H9 (cell line): ENCODE measurements around the gene PIAS1. TPM values are rescaled to one million over a fixed set of nuclear protein-coding genes. Genes with fewer than 3 reads are reported as not detected.

Experiments
- DNase-seq: peaks from one replicate; pipeline ENCODE4 v3.0.0-alpha.2; 2017
- H2AFZ ChIP-seq: one replicate; pipeline ENCODE4 v1.6.1; 2013; ENCODE audit warnings: mild to moderate bottlenecking, low read length, control low read depth, moderate library complexity
- H2AK5ac ChIP-seq: 2 replicates; pipeline ENCODE4 v1.6.1; 2013; ENCODE audit warnings: low read length, control low read depth, mixed read lengths; ENCODE audit not compliant: insufficient read length
- H2BK120ac ChIP-seq: one replicate; pipeline ENCODE4 v1.6.1; 2013; ENCODE audit warnings: low read depth, mild to moderate bottlenecking, low read length, control low read depth, inconsistent platforms; ENCODE audit not compliant: poor library complexity, severe bottlenecking
- H2BK12ac ChIP-seq: 2 replicates; pipeline ENCODE4 v1.6.1; 2013; ENCODE audit warnings: low read length, control low read depth, mixed read lengths, low read depth; ENCODE audit not compliant: insufficient read length
- H2BK15ac ChIP-seq: 2 replicates; pipeline ENCODE4 v1.6.1; 2013; ENCODE audit warnings: low read depth, low read length, control low read depth
- H2BK20ac ChIP-seq: one replicate; pipeline ENCODE4 v1.6.1; 2013; ENCODE audit warnings: low read depth, mild to moderate bottlenecking, low read length, control low read depth, inconsistent platforms; ENCODE audit not compliant: poor library complexity, severe bottlenecking
- H2BK5ac ChIP-seq: 2 replicates; pipeline ENCODE4 v1.6.1; 2013; ENCODE audit warnings: low read length, control low read depth, mixed read lengths; ENCODE audit not compliant: insufficient read length
- H3K14ac ChIP-seq: 2 replicates; pipeline ENCODE4 v1.6.1; 2013; ENCODE audit warnings: low read length, control low read depth; ENCODE audit not compliant: insufficient read depth
- H3K18ac ChIP-seq: 2 replicates; pipeline ENCODE4 v1.6.1; 2013; ENCODE audit warnings: low read depth, mild to moderate bottlenecking, mixed read lengths, low read length, control low read depth; ENCODE audit not compliant: insufficient read length
- H3K23ac ChIP-seq: 2 replicates; pipeline ENCODE4 v1.6.1; 2013; ENCODE audit warnings: low read length, control low read depth, mixed read lengths, low read depth; ENCODE audit not compliant: insufficient read length
- H3K23me2 ChIP-seq: 2 replicates; pipeline ENCODE4 v1.6.1; 2013; ENCODE audit warnings: low read depth, mild to moderate bottlenecking, mixed read lengths, low read length, control low read depth; ENCODE audit not compliant: insufficient read length, poor library complexity, severe bottlenecking
- H3K27ac ChIP-seq: 2 replicates; pipeline ENCODE4 v1.5.1; 2013; ENCODE audit warnings: low read length, control low read depth, mixed read lengths, low read depth; ENCODE audit not compliant: insufficient read length
- H3K27me3 ChIP-seq: 2 replicates; pipeline ENCODE4 v1.6.1; 2013; ENCODE audit warnings: low read length, control low read depth, inconsistent platforms; ENCODE audit not compliant: insufficient read depth
- H3K4ac ChIP-seq: 2 replicates; pipeline ENCODE4 v1.6.1; 2013; ENCODE audit warnings: low read depth, mild to moderate bottlenecking, control low read depth, inconsistent platforms, low read length, moderate library complexity
- H3K4me1 ChIP-seq: 2 replicates; pipeline ENCODE4 v1.6.1; 2013; ENCODE audit warnings: low read length, control low read depth, inconsistent platforms; ENCODE audit not compliant: insufficient read depth
- H3K4me2 ChIP-seq: 2 replicates; pipeline ENCODE4 v1.6.1; 2013; ENCODE audit warnings: low read length, control low read depth, mixed read lengths; ENCODE audit not compliant: insufficient read length, insufficient read depth
- H3K56ac ChIP-seq: 2 replicates; pipeline ENCODE4 v1.6.1; 2013; ENCODE audit warnings: low read depth, mild to moderate bottlenecking, mixed read lengths, low read length, control low read depth; ENCODE audit not compliant: insufficient read length
- H3K79me1 ChIP-seq: 2 replicates; pipeline ENCODE4 v1.6.1; 2013; ENCODE audit warnings: low read depth, mild to moderate bottlenecking, moderate library complexity, low read length, control low read depth, inconsistent platforms; ENCODE audit not compliant: insufficient read depth, poor library complexity, severe bottlenecking
- H3K79me2 ChIP-seq: 2 replicates; pipeline ENCODE4 v1.6.1; 2013; ENCODE audit warnings: low read length, control low read depth, inconsistent platforms; ENCODE audit not compliant: insufficient read depth
- H3K9ac ChIP-seq: 2 replicates; pipeline ENCODE4 v1.6.1; 2013; ENCODE audit warnings: low read length, control low read depth, mixed read lengths; ENCODE audit not compliant: insufficient read length; ENCODE audit errors: extremely low read depth
- H3K9me3 ChIP-seq: one replicate; pipeline ENCODE4 v1.6.1; 2013; ENCODE audit warnings: low read depth, low read length, inconsistent platforms; ENCODE audit not compliant: control insufficient read depth
- H3T11ph ChIP-seq: one replicate; pipeline ENCODE4 v1.6.1; 2013; ENCODE audit warnings: mild to moderate bottlenecking, low read length, control low read depth, inconsistent platforms
- H4K20me1 ChIP-seq: one replicate; pipeline ENCODE4 v1.6.1; 2013; ENCODE audit not compliant: control insufficient read depth, insufficient read length, insufficient read depth
- H4K5ac ChIP-seq: 2 replicates; pipeline ENCODE4 v1.6.1; 2013; ENCODE audit warnings: low read depth, mild to moderate bottlenecking, mixed read lengths, low read length, control low read depth; ENCODE audit not compliant: insufficient read length
- H4K8ac ChIP-seq: replicated peaks from 2 replicates; pipeline ENCODE4 v1.6.1; 2013; ENCODE audit warnings: low read length, control low read depth, mixed read lengths, low read depth; ENCODE audit not compliant: insufficient read length
- H4K91ac ChIP-seq: 2 replicates; pipeline ENCODE4 v1.6.1; 2013; ENCODE audit warnings: low read depth, mild to moderate bottlenecking, moderate library complexity, mixed read lengths, low read length, control low read depth; ENCODE audit not compliant: insufficient read length
- H3K27ac Mint-ChIP-seq, 3 experiments: 2 replicates in 2 of 3; 3 replicates in 1 of 3; pipeline ENCODE4 v1.8.0; 2020 to 2021; ENCODE audit warnings: mixed read lengths in 3 of 3, mild to moderate bottlenecking in 1 of 3, moderate library complexity in 1 of 3
- H3K27me3 Mint-ChIP-seq: 2 replicates; pipeline ENCODE4 v1.8.0; 2021; ENCODE audit warnings: low read depth, mild to moderate bottlenecking, moderate library complexity, mixed read lengths
- H3K36me3 Mint-ChIP-seq, 3 experiments: 2 replicates in 2 of 3; 3 replicates in 1 of 3; pipeline ENCODE4 v1.8.0; 2020 to 2021; ENCODE audit warnings: low read depth in 3 of 3, mixed read lengths in 3 of 3; ENCODE audit not compliant: insufficient read depth in 1 of 3
- H3K4me1 Mint-ChIP-seq, 2 experiments: 2 replicates each; pipeline ENCODE4 v1.8.0; 2020; ENCODE audit warnings: mixed read lengths in 2 of 2
- H3K4me3 Mint-ChIP-seq, 2 experiments: 2 replicates in 1 of 2; 3 replicates in 1 of 2; pipeline ENCODE4 v1.8.0; 2020 to 2021; ENCODE audit warnings: mild to moderate bottlenecking in 2 of 2, mixed read lengths in 2 of 2, moderate library complexity in 1 of 2
- H3K9me3 Mint-ChIP-seq, 2 experiments: 2 replicates in 1 of 2; 3 replicates in 1 of 2; pipeline ENCODE4 v1.8.0; 2020; ENCODE audit warnings: mild to moderate bottlenecking in 2 of 2, mixed read lengths in 2 of 2, moderate library complexity in 1 of 2
- whole genome bisulfite sequencing: extraction: QIAGEN DNeasy Blood & Tissue Kit; methylation state at CpG from one replicate; pipeline ENCODE4 v1.1.7; 2013; ENCODE audit warnings: missing lambda C conversion rate, low lambda C conversion rate, mixed read lengths; ENCODE audit not compliant: insufficient read length; ENCODE audit errors: extremely low coverage; 5-methylcytosine and 5-hydroxymethylcytosine counted together
- total RNA-seq: library from RNA; stranded (reverse); gene quantifications from 2 replicates; pipeline ENCODE4 v1.2.1, GENCODE V29; 2021
- TF ChIP-seq, protein P1 (sequence below): fragments of 200-600 bp; sonication (generic); conservative IDR thresholded peaks from 3 replicates; pipeline ENCODE4 v1.8.0; 2021; ENCODE audit warnings: antibody characterized with exemption, mild to moderate bottlenecking

The PIAS1 gene
- total RNA-seq, 1 experiment from 2014 or later, result 31.1 TPM

DNA sequence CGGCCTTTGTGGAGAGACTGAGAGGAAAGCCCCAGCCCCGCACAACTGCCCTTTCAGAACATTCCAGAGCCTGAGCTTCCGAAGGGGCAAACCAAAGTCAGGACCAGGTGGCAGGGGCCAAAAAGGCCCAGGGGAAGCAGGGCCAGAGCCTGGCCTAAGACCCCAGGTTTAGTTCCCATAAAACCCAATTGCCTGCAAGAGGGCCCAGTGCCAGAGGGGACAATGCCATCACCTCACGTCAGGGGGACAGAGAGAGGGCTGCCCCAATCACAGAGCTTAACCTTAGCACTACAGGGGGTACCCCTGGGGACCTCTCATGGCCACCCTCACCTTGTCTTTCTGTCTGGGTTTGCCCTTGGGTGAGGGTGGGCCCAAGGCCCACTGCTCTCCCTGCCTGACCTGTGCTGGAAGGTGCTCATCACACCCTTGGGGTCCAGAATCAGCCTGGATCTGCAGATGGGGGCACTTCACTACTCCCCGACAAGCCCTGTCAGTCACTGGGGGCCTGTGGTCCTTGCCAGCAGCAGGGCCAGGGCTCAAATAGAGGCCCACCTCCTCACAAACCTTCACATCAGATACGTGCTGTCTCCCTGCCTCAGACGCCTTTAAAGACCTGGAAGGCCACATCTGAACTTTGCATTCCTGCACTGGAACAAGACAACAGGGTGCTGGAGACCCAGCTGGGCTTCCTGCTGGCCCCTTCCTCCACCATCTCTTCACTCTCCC, 147.2 kb downstream of the PIAS1 start:
- H3T11ph ChIP-seq, result no peak overlapping the region
- H2BK5ac ChIP-seq, result no peak overlapping the region
- no peaks in the 10 kb centered on the region for H3K79me2 ChIP-seq
- no peak overlapping the region for H4K5ac ChIP-seq
- H3K4me1 ChIP-seq, result peaks cover 6% of the 10 kb centered on the region
- Mint-ChIP-seq H3K9me3 (no peaks in the 10 kb centered on the region), H3K4me1 (peaks cover 32 to 48% of the 10 kb centered on the region in 2 experiments), H3K27me3 (no peaks in the 10 kb centered on the region; the same call in none of the 2 replicates), H3K27ac (peak overlapping the region; percentile 26 to 87 (median 28); a peak in 5 of 7 replicates), H3K36me3 (peaks cover 0 to 13% (median 4%) of the 10 kb centered on the region in 3 experiments; a peak in 5 of 7 replicates), H3K4me3 (no peak overlapping the region; a peak in 1 of 5 replicates)
- no peak overlapping the region for H2AFZ ChIP-seq
- no peak overlapping the region for H2BK12ac ChIP-seq
- H4K8ac ChIP-seq, result no peak overlapping the region
- no peak overlapping the region for H3K9ac ChIP-seq
- H2BK15ac ChIP-seq, result no peak overlapping the region
- no peak overlapping the region for H3K4me2 ChIP-seq
- H2BK20ac ChIP-seq, result no peak overlapping the region
- no peaks in the 10 kb centered on the region for H4K20me1 ChIP-seq
- no peak overlapping the region for H2BK120ac ChIP-seq
- H3K56ac ChIP-seq, result no peak overlapping the region
- no peak for DNase-seq
- H3K18ac ChIP-seq, result no peak overlapping the region
- no peaks in the 10 kb centered on the region for H3K23me2 ChIP-seq
- H3K23ac ChIP-seq, result no peak overlapping the region
- no CpG with 5 or more reads among the region's 7 CpGs for WGBS
- no peak overlapping the region for H3K27ac ChIP-seq
- H3K4ac ChIP-seq, result no peak overlapping the region
- no peak overlapping the region; the same call in 1 of the 2 replicates for H3K14ac ChIP-seq
- H3K27me3 ChIP-seq, result no peaks in the 10 kb centered on the region
- H4K91ac ChIP-seq, result no peak overlapping the region
- H3K79me1 ChIP-seq, result no peaks in the 10 kb centered on the region
- H2AK5ac ChIP-seq, result no peak overlapping the region
- H3K9me3 ChIP-seq, result no peaks in the 10 kb centered on the region
- TF ChIP-seq, protein P1, sequence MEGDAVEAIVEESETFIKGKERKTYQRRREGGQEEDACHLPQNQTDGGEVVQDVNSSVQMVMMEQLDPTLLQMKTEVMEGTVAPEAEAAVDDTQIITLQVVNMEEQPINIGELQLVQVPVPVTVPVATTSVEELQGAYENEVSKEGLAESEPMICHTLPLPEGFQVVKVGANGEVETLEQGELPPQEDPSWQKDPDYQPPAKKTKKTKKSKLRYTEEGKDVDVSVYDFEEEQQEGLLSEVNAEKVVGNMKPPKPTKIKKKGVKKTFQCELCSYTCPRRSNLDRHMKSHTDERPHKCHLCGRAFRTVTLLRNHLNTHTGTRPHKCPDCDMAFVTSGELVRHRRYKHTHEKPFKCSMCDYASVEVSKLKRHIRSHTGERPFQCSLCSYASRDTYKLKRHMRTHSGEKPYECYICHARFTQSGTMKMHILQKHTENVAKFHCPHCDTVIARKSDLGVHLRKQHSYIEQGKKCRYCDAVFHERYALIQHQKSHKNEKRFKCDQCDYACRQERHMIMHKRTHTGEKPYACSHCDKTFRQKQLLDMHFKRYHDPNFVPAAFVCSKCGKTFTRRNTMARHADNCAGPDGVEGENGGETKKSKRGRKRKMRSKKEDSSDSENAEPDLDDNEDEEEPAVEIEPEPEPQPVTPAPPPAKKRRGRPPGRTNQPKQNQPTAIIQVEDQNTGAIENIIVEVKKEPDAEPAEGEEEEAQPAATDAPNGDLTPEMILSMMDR, result no peak
